HG02938 (cell line): ENCODE results near the gene COX20.
"Not testable (repeated sequence)": the region's sequence is repeated elsewhere in the genome, so short reads cannot be mapped to it uniquely, and the experiment has no call there.

Source experiments
- ATAC-seq: cut with Tn5 transposase; IDR thresholded peaks from one replicate; pipeline ENCODE4 v1.9.1; 2021; ENCODE audit warnings: mild to moderate bottlenecking, moderate library complexity; ENCODE audit not compliant: unreplicated experiment

COX20 gene

DNA sequence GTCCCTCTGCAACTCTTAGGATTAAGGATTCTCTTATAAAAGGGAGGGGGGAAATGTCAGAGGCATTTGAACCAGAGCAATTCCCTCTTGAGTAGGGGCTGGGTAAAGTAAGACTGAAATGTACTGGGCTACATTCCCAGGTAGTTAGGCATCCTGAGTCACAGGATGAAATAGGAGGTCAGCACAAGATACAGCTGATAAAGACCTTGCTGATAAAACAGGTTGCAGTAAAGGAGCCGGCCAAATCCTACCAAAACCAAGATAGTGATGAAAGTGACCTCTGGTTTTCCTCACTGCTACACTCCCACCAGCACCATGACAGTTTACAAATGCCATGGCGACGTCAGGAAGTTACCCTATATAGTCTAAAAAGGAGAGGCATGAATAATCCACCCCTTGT is 14.3 kb upstream of the COX20 start:
- no peak for ATAC-seq

DNA sequence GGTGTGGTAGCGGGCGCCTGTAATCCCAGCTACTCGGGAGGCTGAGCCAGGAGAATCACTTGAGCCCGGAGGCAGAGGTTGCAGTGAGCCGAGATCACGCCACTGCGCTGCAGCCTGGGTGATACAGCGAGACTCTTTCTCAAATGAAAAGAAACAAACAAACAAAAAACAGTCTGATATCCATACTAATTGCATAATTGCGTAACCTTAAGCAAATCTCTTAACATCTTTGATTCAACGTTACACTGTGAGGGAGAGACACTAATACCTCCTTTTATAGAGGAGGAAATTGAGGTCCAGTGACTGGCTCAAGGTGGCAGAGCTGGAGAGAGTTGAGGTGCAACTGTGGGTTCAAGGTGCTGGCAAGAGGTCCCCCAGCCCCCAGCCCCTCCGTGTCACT is 12.6 kb upstream of the COX20 start:
- no peak for ATAC-seq

DNA sequence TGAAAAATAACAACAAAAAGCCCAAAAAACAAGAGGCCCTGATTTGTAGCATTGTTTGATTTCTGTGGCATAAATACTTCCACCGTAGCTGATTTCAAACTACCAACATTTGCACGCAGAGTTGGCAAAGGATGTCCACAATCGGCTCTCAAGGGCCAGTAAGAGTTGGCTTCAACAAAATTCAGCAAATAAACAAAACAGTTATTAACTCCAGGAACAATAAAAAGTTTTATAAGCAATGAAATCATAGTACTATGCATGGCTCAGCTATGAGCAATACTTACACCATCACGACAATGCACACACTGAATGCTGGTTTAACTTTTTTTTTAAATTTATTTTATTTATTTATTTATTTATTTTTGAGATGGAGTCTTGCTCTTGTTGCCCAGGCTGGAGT is 8.7 kb upstream of the COX20 start:
- no peak for ATAC-seq

DNA sequence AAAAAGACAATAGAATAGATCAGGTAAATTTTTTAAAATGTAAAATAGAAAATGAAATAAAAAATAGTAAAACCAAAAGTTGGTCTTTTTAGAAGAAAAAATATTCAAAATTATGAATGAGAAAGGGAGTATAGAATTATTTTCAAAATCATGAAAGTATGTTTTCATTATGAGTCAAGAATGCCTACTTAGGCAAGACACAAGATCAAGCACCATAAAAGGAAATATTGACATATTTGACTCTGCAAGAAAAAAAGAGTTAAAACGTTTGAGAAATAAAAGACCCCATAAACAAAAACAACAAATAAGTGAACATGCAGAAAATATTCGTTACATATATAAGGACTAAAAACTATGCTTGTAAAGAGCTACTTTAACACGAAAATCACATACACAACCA is 4.8 kb upstream of the COX20 start:
- no peak for ATAC-seq

DNA sequence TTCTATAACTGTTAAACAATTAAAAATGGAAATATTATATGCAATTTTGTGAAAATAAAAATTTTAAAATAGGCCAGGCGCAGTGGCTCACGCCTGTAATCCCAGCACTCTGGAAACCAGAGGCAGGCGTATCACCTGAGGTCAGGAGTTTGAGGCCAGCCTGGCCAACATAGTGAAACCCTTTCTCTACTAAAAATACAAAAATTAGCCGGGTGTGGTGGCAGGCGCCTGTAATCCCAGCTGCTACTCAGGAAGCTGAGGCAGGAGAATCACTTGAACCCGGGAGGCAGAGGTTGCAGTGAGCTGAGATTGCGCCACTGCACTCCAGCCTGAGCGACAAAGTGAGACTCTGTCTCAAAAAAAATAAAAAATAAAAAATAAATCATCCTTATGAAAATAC is 2.2 kb upstream of the COX20 start:
- not testable (repeated sequence) for ATAC-seq

DNA sequence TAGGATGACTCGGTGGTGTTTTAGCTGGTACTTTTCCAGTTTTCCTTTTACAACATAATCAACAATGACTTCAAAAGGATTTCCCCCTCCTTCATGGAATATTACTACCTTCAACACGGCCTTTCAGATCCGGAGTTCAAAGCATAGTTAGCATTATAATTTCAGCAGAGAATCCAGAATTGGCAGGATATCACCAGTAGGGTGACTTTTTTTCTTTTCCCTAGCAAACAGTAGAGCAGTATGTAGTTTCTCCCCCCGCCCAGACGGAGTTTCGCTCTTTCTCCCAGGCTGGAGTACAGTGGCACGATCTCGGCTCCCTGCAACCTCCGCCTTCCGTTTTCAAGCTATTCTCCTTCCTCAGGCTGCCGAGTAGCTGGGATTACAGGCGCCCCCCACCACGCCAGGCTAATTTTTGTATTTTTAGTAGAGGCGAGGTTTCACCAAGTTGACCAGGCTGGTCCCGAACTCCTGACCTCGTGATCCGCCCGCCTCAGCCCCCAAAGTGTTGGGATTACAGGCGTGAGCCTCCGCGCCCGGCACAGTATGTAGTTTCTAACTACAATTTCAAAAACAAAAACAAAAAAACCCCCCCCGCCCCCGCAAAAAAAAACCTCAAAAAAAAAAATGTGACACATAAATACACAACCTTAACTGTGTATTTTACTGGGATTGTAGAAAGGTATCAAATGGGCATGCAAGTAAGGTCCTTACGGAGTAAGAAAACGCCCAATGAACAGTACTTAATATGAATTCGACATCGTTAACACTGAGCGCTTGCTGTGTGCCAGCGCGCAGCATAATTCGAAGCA is 1.5 kb upstream of the COX20 start:
- ATAC-seq: no peak

DNA sequence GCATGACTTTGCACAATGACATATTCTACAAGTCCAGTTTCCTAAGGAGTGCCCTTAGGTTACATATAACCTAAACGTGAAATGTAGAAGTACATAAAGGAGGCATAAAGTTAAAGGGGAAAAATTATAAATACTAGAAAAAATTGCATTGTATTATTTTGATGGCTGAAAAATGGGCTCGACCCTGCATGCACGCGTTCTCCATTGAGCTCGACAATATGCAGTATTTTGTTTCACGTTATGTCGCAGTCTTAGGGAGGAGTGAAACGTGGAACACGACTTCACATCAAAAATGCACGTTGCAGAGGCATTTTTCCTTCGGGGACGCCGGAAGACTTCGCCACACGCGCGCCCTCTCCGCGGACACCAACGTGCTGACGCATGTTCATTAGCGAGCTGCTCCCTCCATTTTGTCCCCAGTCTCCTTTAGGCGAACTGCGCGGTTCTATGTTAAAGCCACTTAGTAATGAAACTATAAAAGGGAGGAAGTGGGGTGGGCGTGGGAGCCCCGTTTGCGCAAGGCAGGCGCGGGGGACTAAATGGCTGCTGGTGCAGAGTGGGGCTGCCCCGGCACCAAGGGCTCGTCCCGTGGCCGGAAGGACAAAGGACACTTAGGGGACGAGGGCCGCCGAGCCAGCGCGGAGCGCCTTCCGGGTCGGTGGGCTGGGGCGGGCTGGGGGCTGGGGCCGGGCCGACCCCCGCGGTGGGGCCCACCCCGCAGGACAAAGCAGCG is 749 bp upstream of the COX20 start:
- peak; percentile 67 for ATAC-seq

DNA sequence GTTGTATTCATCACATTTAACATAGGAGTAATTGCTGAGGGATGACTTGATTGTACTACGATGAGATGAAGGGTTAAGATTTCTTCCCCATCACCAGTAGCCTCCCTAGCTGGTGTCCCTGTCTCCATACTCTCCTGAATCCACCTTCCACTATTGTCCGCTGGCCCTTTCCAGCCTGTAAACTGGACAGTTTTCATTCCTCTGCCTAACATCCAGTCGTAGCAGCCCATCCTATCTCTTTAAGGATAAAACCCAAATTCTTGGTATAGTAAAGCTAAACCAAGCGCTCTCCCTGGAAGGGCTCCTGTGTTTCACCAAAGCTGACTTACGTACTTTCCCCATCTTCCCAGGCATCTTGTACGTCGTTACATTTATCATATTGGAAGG is 670 bp downstream of the COX20 start:
- no peak for ATAC-seq

DNA sequence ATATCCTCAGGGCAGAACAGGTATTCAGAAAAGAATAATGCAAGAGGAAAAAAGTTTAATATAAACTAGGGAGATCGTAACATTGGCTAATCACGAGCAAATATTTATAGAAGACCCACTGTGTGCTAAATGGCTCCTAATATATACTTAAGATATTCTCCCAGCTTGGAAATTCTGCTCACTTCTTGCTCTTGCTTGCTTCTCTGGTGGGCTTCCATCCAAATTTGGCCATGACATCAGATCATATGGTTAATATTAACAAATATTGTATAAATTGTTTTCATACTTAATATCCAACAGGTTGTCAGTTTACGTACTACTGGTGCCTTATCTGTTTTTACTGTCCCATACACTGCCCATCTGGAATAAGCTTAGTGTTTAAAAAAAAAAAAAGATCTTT is 1.1 kb downstream of the COX20 start:
- no peak for ATAC-seq

DNA sequence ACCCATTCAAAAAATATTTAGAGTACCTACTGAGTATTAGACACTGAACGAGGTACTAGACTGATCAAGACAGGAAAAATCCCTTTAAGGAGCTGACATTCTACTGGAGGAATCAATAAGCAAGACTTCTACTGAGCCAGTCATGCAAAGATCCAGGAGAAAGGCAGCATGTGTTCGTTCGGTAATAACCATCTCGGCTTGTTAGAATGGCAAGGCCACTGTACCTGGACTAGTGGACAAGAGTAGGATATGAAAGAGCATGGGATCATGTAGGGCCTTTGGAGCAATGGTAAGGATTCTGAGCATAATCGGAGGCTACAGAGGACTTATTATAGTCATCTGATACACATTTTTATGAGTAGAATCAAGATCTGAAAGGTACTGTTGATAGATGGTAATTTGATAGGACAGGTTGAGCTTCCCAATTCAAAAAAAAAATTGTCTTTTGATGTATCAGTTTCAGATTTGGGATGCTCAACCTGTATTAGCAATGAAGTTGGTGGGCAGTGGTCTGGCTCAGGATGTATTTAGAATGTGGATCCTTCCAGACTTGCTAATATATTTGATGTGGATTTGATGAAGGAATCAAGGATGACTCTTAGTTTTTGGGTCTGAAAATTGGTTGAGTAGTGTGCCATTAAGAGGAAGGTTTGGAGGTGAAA is 2.3 kb downstream of the COX20 start:
- no peak for ATAC-seq

DNA sequence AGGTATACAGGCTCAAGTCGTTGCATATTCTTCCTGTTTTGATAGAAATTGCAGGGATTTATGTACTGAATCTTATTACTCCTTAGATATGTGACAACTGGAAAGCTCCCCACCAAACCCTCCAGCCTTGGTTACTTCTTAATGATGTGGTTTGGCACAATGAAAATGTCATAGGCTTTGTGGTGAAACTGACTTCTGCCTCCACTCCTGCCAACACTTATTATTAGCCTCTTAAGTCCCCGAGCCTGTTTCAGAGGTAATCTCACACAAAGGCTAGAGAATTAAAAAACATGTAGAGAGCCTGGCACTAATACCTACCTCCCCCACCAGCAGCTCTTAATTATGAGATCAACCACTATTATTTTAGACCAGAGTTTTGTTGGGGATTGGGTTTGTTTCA is 4.2 kb downstream of the COX20 start:
- ATAC-seq: no peak

DNA sequence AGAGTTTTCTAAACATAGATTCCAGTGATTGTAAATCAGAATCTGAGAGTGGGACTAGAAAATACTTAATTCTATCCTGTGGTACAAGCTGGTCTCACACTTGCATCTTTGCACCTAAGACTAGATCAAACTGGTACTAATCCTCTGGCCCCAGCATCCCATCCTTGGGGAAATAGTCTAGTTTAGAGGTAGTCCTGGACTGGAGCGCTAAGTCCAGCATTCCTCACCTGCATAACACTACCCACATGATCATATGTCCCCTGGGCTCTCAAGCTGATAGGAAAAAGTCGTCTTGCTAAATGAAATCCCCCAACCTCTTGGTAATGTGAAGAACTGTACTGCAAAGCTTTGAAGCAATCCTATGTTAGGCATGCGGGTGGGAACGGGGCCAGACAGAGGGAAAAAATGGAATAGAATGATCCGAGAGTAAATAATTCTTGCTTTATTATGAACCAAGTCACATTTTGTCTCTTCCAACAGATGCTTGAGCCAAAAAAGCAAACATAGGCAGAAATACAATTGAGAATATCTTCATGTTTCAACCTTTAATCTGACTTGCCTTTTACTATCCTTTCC is 4.8 kb downstream of the COX20 start:
- no peak for ATAC-seq

DNA sequence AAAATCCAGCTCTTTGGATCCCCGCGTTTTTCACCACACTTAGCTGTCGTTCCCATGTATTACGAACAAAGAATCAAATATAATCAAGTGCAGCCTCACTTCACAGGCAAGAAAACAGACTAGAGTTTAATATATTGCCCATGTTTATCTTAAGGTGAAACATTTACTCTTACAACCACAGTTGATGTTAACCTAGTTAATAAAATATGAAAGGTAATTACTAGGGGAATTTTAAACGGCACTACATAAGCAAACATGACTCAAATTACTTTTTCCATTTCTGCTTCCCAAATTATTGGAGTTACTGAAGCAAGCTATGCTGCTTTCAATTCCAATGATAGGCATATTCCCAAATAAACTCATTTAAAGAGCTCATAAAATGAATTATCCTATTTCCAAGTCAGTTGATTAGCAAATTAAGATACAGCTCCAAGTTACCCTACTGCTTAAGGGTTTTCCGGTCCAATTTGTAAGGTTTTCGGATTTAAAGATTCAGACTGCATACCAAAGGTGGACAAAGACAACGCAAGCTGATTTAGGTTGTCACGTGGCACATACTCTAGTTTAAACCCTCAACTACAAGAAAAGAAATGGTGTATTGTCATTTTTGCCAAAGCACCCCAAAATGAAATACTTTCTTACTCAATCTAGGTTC is 5.9 kb downstream of the COX20 start:
- no peak for ATAC-seq

DNA sequence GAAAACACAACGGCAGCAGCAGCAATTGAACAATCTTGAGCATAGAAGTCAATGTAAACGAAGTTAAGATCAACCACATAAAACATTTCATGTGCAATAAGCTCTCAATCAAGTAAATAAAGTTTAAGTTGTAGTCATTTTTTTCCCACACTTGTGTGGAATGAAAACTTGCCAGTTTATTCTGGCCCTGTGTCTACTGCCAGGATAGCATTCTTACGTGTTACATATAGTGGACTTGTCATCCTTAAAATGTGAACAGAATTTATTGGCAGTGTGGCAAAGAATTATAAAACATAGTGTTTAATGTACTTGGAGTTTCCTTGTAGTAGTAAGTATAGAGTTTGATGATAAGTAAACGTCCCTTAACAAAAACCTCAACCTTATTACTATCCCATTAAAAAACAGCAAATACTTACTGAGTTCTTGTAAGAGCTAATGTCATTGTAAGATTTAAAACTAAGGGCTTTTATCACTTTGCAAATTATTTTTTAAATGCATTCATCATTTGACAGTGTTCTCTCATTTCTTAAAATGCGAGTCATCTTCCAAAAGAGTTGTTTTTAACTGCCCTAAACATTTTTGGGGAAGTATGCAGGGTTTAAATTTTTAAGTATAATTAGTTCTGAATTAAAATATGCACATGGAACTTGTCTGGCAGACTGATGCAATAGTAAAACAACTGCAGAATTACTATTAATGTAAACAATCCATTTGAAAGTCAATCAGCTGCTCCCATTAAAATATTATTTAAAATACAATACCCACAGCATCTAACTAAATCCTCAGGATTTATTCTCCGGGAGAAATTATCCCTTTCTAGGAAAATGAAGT is 7.9 kb downstream of the COX20 start:
- no peak for ATAC-seq

DNA sequence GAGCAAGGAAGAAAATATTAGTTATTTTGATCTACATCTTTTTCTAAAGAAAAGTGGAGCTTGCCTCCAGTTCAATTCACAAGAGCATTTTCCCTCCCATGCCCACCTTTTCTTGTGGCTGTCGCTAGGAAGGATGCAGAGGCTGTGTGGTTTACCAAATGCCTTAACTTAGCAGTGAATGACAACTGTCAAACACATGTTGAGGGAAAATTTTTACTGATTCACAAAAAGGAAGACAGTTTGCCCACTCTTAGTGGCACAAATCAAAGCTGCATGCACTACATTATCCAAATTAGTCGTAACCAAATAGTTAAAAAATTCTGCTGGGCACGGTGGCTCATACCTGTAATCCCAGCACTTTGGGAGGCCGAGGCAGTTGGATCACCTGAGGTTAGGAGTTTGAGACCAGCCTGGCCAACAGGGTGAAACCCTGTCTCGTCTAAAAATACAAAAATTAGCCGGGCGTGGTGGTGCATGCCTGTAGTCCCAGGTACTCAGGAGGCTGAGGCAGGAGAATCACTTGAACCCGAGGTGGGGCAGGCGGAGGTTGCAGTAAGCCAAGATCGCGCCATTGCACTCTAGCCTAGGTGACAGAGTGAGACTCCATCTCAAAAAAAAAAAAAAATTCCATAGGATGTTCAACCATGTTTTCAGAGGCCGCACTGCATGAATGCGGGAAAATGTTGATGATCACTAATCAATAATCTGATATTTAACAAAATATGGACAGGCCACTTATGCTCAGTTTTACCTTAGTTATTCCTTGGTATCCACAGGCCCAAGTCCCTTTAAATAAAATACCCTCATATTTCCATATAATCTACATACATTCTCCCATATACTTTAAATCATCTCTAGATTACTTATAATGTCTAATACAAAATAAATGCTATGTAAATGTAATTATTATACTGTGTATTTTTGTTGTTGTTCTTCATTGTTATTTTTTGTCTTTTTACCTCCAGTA is 9.0 kb downstream of the COX20 start:
- ATAC-seq: no peak

DNA sequence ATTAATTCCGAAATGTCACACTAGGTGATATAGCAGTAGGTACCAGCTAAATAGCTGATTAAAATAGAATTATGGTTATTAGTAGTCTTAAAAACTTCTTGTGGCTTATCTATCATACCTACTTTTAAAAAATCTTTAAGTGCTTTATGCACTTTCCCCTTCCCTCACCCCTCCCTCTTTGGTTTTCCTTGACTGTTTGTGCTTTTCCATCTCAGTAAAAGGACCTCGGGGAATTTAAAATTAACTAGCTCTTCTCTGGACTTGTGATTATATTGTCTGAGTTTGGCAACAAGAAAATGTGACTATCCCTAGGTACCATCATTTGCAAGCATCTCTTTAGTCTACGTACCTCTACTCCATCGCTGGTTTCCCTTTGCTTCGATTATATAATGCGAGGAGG is 11.2 kb downstream of the COX20 start:
- no peak for ATAC-seq

DNA sequence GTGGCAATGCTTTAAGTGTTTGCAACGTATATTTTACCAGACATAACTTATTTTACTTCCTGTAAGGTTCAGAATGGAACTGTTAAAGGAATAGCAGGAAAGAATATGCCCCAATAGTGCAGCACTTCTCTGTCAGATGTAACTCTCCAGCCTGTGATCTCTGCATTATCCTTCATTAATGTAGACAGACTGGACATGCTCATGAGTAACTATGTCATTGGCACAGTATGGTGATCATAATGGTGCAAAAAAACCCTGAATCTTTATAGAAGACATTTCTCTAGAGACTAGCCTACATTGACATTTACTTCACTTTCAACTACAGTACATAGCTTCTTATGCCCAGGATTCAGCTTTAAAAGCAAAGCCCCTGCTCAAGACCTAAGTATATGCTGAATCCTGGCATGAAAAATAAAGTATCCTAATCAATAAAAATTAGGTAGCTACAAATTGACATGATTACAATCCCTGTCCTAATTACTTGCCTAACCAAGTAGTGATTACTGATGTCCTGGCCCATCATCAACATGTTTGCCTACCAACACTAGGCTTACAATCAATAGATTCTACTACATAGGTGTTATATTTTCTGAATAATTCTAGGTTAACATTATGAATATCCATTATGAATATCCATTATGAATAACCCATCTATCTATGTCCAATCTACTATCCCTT is 13.9 kb downstream of the COX20 start:
- no peak for ATAC-seq

DNA sequence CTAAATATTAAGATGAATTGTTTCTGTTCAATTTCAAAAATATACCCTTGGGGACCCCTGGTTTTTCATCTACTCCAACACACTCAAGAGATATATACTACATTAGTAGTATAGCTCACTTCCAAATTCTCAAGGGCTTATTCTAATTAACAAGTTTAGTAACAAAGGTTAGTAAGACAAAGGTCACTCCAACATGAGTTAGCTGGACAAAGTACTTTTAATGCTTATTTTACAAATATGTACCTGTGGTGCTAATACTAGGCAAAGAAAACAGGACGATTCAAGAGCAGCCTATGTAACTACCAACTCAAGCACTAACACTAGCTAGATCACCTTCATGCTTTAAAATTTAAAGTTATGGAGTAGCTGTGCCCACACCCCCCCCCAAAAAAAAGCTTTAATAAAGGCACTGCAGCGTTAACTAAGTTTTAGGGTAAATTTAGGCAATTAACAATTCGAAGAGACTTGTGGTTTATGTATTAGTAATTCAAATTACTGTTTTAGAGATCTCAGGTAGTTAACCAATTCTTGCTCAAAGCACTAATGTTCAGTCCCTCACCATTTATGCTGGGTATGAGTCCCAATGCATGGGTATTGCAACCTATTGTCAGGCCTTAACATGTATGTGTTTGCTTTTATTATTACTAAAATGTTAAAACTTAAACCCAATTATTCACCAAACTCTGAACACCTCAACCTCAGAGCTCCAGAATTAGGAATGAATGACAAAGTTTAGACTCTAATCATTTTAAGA is 14.8 kb downstream of the COX20 start:
- ATAC-seq: no peak
